Activated CD4-positive, CD25-positive, alpha-beta regulatory T cell treated with anti-CD3 and anti-CD28 coated beads, Interleukin-2, amount 50 U/mL, for 24 hours (primary cell): ENCODE results near the gene SLC15A4.

Experiments used
- ATAC-seq, 2 donors: fragments of 150-1000 bp; cut with Tn5 transposase; one replicate each; pipeline ENCODE4 v1.10.0; 2021; ENCODE audit warnings: mild to moderate bottlenecking in 1 of 2, moderate library complexity in 1 of 2

SLC15A4 gene

GRCh38 chr12:128792398-128792797, 31.4 kb downstream of the SLC15A4 start:
- ATAC-seq: no peak

- no peak for ATAC-seq
Observed at GRCh38 chr12:128791395-128792322, 32.1 kb downstream of the SLC15A4 start.

- ATAC-seq: no peak
Observed at GRCh38 chr12:128790653-128791373, 32.9 kb downstream of the SLC15A4 start.

- ATAC-seq: no peak
Observed at GRCh38 chr12:128790221-128790620, 33.5 kb downstream of the SLC15A4 start.

- no peak for ATAC-seq
Observed at GRCh38 chr12:128789356-128789929, 34.3 kb downstream of the SLC15A4 start.

GRCh38 chr12:128787827-128788226, 35.9 kb downstream of the SLC15A4 start:
- no peak for ATAC-seq

- no peak for ATAC-seq
Observed at GRCh38 chr12:128786741-128787391, 36.9 kb downstream of the SLC15A4 start.

GRCh38 chr12:128784030-128784760, 39.6 kb downstream of the SLC15A4 start:
- ATAC-seq: no peak

- ATAC-seq: peak; percentile 81 to 85
Observed at GRCh38 chr12:128783129-128783574, 40.6 kb downstream of the SLC15A4 start.

GRCh38 chr12:128779901-128780300, 43.9 kb downstream of the SLC15A4 start:
- ATAC-seq: no peak

- no peak for ATAC-seq
Observed at GRCh38 chr12:128772249-128772648, 51.5 kb downstream of the SLC15A4 start.

- ATAC-seq: no peak
Observed at GRCh38 chr12:128771681-128772080, 52.1 kb downstream of the SLC15A4 start.

- no peak for ATAC-seq
Observed at GRCh38 chr12:128767518-128767917, 56.2 kb downstream of the SLC15A4 start.

- no peak for ATAC-seq
Observed at GRCh38 chr12:128766738-128767501, 56.8 kb downstream of the SLC15A4 start.

GRCh38 chr12:128763395-128763794, 60.4 kb downstream of the SLC15A4 start:
- ATAC-seq: no peak

GRCh38 chr12:128761379-128761790, 62.4 kb downstream of the SLC15A4 start:
- ATAC-seq: no peak

GRCh38 chr12:128755566-128755965, 68.2 kb downstream of the SLC15A4 start:
- no peak for ATAC-seq

- ATAC-seq: peak; percentile 20 to 42
Observed at GRCh38 chr12:128754275-128754674, 69.5 kb downstream of the SLC15A4 start.

- no peak for ATAC-seq
Observed at GRCh38 chr12:128753438-128753837, 70.3 kb downstream of the SLC15A4 start.

- ATAC-seq: no peak
Observed at GRCh38 chr12:128752386-128752785, 71.4 kb downstream of the SLC15A4 start.

- ATAC-seq: no peak
Observed at GRCh38 chr12:128747441-128747840, 76.3 kb downstream of the SLC15A4 start.
